KMS-11 (cell line): ENCODE measurements around the gene CDC42.
A peak's percentile ranks its signal among the peaks of the same experiment; 100 is the strongest.

ENCODE experiments used
- H2AFZ ChIP-seq: fragments of 200-600 bp; sonication (generic); 2 replicates; pipeline ENCODE4 v1.6.1; 2016; ENCODE audit warnings: antibody characterized with exemption, mixed run types, low read depth
- H3K27ac ChIP-seq: fragments of 200-600 bp; sonication (generic); 2 replicates; pipeline ENCODE4 v1.6.1; 2016; ENCODE audit warnings: mild to moderate bottlenecking, mixed run types
- H3K27me3 ChIP-seq: fragments of 200-600 bp; sonication (generic); 2 replicates; pipeline ENCODE4 v1.6.1; 2017; ENCODE audit warnings: mild to moderate bottlenecking, low read depth, mixed run types, moderate library complexity; ENCODE audit not compliant: insufficient read depth
- H3K36me3 ChIP-seq: fragments of 200-600 bp; sonication (generic); 2 replicates; pipeline ENCODE4 v1.6.1; 2017; ENCODE audit warnings: mild to moderate bottlenecking, mixed run types; ENCODE audit not compliant: insufficient read depth
- H3K4me1 ChIP-seq: fragments of 200-600 bp; sonication (generic); 2 replicates; pipeline ENCODE4 v1.6.1; 2016; ENCODE audit warnings: mild to moderate bottlenecking, low read depth, mixed run types; ENCODE audit not compliant: poor library complexity, severe bottlenecking
- H3K4me2 ChIP-seq: fragments of 200-600 bp; sonication (generic); 2 replicates; pipeline ENCODE4 v1.7.0; 2016; ENCODE audit warnings: mild to moderate bottlenecking, mixed run types
- H3K4me3 ChIP-seq: fragments of 200-600 bp; sonication (generic); IDR thresholded peaks from 2 replicates; pipeline ENCODE4 v1.6.1; 2017; ENCODE audit warnings: low read depth, low read length, mixed read lengths; ENCODE audit not compliant: insufficient read depth
- H3K79me2 ChIP-seq: fragments of 200-600 bp; sonication (generic); 2 replicates; pipeline ENCODE4 v1.6.1; 2016; ENCODE audit warnings: low read depth, mixed run types; ENCODE audit not compliant: insufficient read depth
- H3K9ac ChIP-seq: fragments of 200-600 bp; sonication (generic); 2 replicates; pipeline ENCODE4 v1.6.1; 2016; ENCODE audit warnings: mild to moderate bottlenecking, mixed run types
- H4K20me1 ChIP-seq: fragments of 200-600 bp; sonication (generic); 2 replicates; pipeline ENCODE4 v1.6.1; 2016; ENCODE audit warnings: mild to moderate bottlenecking, mixed run types; ENCODE audit not compliant: insufficient read depth
- TF ChIP-seq, protein P1 (sequence below): fragments of 200-600 bp; sonication (generic); conservative IDR thresholded peaks from 2 replicates; pipeline ENCODE4 v1.6.1; 2017; ENCODE audit warnings: low read depth, mild to moderate bottlenecking, antibody characterized with exemption, low read length, moderate library complexity, mixed read lengths

Gene CDC42

DNA sequence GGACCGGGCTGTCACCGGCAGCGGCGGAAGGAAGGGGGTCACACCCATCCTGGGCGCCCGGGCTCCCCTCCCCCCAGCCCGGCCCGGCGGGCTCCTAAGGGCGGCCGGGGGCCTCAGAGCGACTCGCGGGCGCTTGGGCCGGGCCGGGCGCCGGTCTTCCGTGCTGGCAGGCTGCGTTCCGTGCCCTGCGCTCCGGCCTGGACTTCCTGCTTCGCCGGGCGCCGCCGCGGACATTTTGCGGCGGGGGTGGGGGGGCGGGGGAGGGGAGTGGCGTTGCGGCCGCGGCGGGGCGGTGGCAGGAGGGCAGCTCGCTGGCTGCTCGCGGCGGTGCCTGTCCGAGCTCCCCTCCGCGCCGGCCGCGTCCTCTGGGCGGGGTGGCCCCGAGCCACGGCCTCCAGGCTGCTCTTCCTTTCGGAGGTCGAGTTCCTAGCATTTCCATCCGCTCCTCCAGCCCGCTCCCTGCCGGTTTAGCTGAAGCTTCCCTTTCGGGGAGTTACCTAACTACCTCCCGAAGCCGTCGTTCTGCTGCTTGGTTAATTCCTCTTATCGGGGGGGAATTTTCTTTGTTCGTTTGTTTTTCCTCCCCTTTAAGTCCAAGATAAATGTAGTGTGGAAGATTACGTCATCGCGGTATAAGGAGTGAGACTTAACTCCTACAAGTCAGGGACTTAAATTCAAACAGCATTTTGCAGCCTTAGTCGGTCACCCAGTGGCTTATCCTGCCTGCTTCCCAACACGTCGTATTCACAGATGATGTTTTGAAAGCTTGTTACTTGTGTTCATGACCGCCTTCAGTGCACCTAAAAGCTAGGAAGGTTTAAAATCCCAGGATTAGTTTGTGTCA is 730 bp downstream of the CDC42 start:
- Histone ChIP-seq H3K9ac (peak overlapping the region; percentile 97), H3K79me2 (peaks cover 48% of the 10 kb centered on the region), H3K4me3 (peak overlapping the region; percentile 80), H2AFZ (no peak overlapping the region; the same call in 1 of the 2 replicates), H3K4me1 (peaks cover 31% of the 10 kb centered on the region), H3K27ac (peak overlapping the region; percentile 95), H3K4me2 (peak overlapping the region; percentile 83), H3K36me3 (no peaks in the 10 kb centered on the region; the same call in 1 of the 2 replicates), H3K27me3 (no peaks in the 10 kb centered on the region), H4K20me1 (peaks cover 40% of the 10 kb centered on the region)
- TF ChIP-seq, protein P1, sequence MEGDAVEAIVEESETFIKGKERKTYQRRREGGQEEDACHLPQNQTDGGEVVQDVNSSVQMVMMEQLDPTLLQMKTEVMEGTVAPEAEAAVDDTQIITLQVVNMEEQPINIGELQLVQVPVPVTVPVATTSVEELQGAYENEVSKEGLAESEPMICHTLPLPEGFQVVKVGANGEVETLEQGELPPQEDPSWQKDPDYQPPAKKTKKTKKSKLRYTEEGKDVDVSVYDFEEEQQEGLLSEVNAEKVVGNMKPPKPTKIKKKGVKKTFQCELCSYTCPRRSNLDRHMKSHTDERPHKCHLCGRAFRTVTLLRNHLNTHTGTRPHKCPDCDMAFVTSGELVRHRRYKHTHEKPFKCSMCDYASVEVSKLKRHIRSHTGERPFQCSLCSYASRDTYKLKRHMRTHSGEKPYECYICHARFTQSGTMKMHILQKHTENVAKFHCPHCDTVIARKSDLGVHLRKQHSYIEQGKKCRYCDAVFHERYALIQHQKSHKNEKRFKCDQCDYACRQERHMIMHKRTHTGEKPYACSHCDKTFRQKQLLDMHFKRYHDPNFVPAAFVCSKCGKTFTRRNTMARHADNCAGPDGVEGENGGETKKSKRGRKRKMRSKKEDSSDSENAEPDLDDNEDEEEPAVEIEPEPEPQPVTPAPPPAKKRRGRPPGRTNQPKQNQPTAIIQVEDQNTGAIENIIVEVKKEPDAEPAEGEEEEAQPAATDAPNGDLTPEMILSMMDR: no peak

DNA sequence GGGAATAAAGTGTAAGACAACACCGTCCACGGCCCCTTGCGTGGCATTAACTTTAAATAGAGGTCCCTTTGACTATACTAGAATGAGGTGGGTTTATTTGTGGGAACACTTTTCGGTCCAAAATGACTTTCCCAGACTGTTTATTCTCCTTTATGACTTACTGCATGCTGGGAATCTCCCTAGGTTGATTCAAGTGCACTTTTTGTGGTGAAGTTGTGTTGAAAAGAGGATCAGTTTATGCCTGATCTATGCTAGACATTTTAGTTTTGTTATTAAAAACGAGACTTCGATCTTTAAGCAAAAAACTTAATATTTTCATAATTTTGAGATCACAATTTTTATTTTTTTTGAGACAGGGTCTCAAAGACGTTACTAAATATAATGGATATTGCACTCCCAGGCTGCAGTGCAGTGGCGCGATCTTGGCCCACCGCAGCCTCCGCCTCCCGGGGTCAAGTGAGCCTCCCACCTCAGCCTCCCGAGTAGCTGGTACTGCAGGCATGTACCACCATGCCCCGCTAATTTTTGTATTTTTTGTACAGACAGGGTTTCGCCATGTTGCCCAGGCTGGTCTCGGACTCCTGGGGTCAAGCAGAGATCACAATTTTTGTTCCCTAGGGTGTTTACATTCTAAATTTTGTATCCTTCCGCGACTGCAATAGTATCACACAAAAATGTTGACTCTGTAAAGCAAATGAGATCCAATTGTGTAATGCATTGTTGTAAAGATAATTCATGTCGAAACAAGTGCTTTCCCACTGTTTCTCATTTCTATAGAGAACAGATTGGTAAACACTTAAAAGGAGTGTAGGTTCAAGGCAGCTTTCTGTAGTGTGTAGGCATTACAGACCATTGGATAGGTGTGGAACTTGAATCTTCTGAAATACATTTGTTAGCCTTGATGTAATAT is 1.6 kb downstream of the CDC42 start:
- peak overlapping the region; percentile 83 for H3K4me2 ChIP-seq
- TF ChIP-seq, protein P1: no peak
- peaks cover 49% of the 10 kb centered on the region for H4K20me1 ChIP-seq
- H3K4me3 ChIP-seq: peak overlapping the region; percentile 80
- H3K27ac ChIP-seq: peak overlapping the region; percentile 95; the same call in 1 of the 2 replicates
- peak overlapping the region; percentile 97 for H3K9ac ChIP-seq
- peaks cover 25% of the 10 kb centered on the region for H3K4me1 ChIP-seq
- H3K36me3 ChIP-seq: no peaks in the 10 kb centered on the region; the same call in 1 of the 2 replicates
- H2AFZ ChIP-seq: no peak overlapping the region
- H3K79me2 ChIP-seq: peaks cover 57% of the 10 kb centered on the region
- H3K27me3 ChIP-seq: no peaks in the 10 kb centered on the region

DNA sequence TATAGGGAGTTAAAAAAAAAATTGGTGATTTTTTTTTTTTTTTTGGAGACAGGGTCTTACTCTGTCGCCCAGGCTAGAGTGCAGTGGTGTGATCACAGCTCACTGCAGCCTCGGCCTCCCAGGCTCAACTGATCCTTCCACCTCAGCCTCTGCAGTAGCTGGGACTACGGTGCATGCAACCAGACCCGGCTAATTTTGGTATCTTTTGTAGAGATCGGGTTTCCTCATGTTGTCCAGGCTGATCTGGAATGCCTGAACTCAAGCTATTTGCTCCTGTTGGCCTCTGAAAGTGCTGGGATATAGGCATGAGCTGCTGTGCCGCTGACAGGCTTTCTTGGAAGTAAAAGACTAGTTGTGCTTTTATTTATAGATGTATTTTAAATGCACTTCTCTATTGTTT is 3.0 kb downstream of the CDC42 start:
- H3K36me3 ChIP-seq: no peaks in the 10 kb centered on the region; the same call in 1 of the 2 replicates
- peak overlapping the region; percentile 4; the same call in 1 of the 2 replicates for H3K4me2 ChIP-seq
- no peak overlapping the region for H3K9ac ChIP-seq
- H3K79me2 ChIP-seq: peaks cover 70% of the 10 kb centered on the region
- peaks cover 39% of the 10 kb centered on the region for H3K4me1 ChIP-seq
- H2AFZ ChIP-seq: no peak overlapping the region
- H3K27me3 ChIP-seq: no peaks in the 10 kb centered on the region
- H3K4me3 ChIP-seq: no peak overlapping the region
- TF ChIP-seq, protein P1: no peak
- peaks cover 62% of the 10 kb centered on the region for H4K20me1 ChIP-seq
- H3K27ac ChIP-seq: no peak overlapping the region

DNA sequence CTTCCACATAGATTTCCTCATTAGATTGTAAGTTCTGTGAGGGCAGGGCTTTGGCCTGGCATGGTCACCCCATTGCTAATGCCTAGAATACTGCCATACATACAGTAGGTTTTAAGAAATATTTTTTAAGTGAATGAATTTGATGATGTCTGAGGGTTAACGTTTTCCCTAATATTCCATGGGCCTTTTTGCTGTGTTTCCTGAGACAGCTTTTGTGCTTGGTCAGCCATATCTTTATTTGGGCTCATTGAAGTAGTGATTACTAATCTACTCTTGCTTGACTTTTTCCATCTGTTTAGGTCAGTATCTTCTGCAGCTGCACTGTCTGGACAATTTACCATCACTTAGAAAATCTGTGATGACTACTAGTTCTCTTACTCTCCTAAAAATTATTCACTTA is 3.5 kb downstream of the CDC42 start:
- TF ChIP-seq, protein P1: no peak
- Histone ChIP-seq H3K36me3 (no peaks in the 10 kb centered on the region; the same call in 1 of the 2 replicates), H3K4me1 (peaks cover 45% of the 10 kb centered on the region), H3K27me3 (no peaks in the 10 kb centered on the region), H3K4me2 (peak overlapping the region; percentile 4; the same call in 1 of the 2 replicates), H3K79me2 (peaks cover 76% of the 10 kb centered on the region), H3K4me3 (no peak overlapping the region), H3K9ac (no peak overlapping the region), H2AFZ (no peak overlapping the region), H3K27ac (no peak overlapping the region), H4K20me1 (peaks cover 67% of the 10 kb centered on the region)
